RPMI7951 (cell line): ENCODE data around the gene RBP4. TPM values are rescaled to one million over a fixed set of nuclear protein-coding genes. Genes with fewer than 3 reads are reported as not detected.

Experiments used
- DNase-seq: peaks from one replicate; pipeline ENCODE4 v3.0.0-alpha.2; 2012; ENCODE audit warnings: low read depth
- total RNA-seq: library from RNA; depleted of rRNA; stranded (reverse); fragments of >200 nt; shearing (Covaris generic); gene quantifications from 2 replicates; pipeline ENCODE4 v1.2.3, GENCODE V29; 2014; rRNA removed

RBP4 gene
- not detected in 2 replicates for total RNA-seq

DNA sequence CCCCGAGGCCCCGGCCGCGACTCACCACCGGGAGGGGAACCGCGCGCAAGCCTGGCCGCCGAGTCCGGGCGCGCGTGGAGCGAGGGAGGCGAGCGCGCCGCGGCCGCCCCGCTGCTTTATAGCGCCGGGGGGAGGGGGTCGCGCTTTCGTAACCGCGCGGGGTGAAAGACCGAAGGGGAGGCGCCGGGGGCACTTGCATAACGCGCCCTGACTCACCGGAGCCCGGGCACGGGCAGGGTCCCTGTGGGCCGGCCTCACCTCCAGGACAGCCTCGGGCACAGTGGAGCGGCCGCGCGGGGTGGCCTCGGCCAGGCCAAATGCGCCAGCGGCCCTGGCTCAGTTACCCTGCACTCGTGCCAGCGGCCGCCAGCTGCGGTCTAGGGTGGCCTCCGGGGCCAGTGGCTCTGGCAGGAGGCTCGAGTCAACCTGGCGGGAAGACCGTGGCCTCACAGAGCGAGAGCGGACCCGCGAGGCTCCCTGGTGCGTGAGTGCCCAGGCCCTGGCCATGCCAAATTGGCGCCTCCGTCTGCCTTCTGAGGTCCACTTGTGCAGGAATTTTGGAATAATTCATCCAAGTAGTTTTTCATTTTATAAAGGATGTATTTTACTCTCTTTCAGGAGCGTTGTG is at the start of gene RBP4:
Gene RBP4, minus strand, starts transcription at position 90 of the 628 bp plus-strand sequence. CDS start 207 bp downstream, outside the sequence.
- peak; percentile 11 for DNase-seq

DNA sequence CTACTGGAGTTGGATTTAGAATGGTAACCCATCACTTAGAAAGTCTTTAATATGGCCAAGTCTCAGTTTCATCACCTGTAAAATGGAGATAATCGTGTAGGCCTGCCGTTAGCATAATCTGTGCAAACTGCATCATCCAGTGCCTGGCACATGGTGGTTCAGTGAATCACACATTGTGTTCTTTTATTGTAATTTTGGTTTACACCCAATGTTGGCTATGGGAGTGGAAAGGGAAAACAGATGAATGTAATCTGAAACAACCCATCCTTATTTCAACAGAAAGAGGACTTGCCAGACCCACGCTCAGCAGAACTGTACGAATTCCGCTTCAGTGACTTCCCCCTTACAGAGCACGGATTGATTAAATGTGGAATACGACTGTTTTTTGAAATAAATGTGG is 38.8 kb upstream of the RBP4 start:
- no peak for DNase-seq

DNA sequence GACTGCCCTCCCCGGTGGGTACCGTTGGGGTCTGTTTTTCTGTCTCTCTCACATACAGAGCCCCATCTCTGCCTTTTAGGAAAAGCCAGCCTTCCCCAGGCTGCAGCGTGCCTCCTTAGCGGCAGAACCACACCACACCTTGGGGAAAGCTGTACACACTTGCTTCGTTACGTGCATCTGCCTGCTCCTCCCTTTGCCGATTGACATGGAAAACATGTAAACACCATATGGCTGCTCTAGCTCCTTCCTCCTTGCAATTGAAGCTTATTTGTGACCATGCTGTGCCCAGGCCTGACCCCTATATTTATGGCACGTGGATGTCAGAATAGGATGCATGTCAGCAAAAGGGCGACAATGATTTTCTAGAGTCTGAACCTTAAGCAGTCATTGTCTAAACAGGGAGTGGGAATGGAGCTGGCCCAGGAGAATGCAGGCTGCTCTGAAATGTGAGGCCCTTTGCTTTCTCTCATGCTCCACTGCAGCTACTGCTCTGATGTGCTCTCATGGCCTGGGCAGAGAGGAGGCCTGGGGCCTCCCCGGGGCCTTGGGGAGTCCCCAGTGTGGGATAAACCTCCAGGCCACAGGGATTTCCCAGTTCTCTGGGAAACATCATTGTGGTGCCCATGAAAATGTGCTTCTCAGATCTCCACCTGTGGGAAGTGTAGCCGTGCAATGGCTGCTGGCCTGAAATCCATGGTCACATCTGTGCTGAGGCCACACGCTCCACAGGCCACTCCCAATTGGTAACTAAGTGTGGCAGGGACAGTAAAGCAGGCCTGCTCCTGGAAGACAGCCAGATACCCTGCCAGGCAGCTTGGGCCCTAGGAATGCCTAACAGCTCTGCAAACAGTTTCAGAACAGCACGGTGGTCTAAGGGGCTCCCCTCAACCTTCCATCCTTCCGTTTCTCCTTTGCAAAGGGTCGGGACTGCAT is 29.9 kb upstream of the RBP4 start:
- DNase-seq: no peak

DNA sequence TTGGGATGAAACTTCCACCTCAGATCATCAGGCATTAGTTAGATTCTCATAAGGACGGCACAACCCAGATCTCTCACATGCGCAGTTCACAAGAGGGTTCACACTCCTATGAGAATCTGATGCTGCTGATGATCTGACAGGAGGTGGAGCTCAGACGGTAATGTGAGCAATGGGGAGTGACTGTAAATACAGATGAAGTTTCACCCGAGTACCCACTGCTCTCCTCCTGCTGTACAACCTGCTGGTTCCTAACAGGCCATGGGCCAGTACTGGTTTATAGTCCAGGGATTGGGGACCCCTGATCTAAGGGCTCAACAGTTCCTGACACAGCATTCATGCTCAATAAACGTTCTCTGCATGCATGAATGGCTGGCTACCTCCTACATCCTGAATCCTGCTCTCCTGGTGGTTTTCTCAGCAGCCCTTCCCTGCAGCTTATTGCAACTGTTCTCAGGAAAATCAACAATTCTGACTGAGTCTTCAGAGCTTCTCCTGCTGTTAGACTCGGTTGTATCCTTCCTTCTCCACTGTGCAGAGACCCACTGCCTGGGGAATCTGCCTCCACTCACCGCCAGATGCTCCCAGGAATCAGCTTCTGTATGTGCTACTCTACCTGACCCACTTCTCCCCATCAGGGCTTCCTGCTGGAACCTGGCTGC is 28.7 kb upstream of the RBP4 start:
- no peak for DNase-seq

DNA sequence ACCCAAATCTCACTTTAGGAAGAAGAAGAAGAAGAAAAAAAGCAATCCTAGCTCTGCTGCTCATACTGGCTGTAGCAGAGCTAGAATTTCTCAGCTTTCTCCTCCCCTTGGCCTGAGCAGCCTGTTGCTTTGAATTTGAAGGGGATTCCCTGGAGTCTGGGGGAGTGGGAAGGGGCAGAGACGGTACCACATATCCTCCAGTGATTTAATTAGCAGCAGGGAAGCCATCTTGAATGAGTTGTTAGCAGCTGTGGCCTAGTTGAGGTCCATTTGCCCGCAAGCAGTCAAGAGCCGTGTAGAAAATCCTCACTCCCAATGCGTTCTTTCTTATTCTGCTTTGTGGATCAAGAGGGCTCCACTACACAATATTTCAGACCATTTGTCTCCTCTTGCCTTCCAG is 27.8 kb upstream of the RBP4 start:
- DNase-seq: no peak

DNA sequence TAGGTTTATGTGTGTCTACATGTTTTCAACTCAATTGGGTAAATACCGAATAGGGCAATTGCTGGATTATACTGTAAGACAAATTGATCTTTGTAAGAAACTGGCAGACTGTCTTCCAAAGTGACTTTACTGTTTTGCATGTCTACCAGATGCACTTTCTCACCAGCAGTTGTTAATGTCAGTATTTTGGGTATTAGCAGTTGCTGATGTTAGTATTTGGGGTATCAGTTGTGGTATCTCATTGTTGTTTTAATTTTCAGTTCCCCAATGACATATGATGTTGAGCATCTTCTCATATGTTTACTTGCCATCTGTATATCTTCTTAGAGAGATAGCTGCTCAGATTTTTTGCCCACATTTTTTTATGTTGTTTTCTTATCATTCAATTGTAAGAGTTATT is 21.9 kb upstream of the RBP4 start:
- no peak for DNase-seq

DNA sequence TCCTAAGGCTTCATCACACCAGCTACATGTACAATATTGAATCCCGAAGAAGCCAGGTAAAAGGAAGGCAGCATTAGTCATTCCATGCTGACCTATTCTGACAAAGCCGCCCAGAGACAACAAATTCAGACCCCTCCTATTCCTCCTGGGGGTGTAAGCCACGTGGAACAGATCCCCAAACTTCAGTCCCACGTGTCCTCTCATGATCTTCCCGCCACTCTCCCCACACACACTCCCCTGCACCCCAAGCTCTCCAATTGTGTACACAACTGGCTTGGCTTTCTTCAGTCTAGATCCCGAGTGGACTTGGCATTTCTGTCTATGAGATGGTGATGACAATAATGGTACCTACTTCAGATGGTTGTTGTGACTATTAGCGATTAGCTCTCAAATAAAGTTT is 19.9 kb upstream of the RBP4 start:
- no peak for DNase-seq

DNA sequence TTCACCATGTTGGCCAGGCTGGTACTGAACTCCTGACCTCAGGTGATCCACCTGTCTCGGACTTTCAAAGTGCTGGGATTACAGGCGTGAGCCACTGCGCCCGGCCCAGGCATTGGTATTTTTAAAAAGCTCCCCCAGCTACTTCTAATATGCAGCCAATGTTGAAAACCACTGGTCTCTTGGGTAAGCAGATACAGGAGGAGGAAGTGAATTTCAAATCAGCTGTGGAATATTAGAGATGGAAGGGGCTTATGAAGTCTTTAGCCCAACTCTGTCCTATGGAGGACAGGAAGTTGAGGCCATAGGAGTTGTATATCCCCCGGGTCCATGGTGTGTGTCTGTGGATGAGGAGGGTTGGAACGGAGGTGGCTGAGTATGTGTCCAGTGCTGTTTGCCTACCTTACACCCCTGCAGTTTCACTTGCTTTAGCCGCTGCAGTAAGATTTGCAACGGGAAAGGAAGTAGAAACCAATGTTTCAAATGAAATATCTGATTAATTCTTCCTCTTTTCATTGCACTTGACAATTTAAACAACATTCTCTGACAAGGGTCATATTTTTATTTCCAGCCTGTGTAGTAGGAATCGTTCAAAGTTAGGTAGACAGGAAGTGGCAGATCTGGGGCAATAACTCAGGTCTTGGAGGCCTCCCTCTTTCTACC is 14.7 kb upstream of the RBP4 start:
- no peak for DNase-seq

DNA sequence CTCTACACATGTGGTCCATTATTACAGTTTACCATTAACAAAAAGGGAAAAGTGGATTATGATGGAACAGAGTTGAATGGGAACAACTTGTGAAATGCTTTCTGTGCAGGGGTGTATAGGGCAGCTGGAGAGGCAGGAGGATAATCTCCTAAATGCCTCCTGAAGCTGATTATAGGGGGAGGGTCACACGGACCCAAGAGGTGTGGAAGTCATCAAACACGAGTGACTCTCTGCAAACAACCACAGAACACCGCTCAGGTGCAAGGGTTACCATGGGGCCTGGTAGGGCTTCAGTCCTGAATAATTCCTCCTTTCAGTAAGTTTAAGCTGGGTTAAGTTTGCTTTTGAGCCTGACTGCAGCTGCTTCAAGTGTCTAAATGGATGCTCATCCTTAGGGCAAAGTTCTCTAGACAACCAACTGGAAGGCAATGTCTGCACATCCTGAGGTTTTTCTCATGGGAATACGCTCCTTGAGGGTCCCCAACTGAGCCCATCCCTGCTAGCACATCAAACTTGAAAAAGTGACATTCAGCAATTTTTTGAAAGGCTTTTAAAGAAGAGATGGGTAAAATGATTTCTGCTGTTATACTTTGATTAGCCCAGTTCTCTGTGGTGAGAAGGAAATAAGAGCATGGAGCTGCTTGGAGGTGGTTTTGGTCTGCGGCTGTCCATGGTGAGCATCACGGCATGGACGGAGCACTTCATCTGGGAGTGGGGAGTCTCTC is 13.2 kb upstream of the RBP4 start:
- DNase-seq: no peak

DNA sequence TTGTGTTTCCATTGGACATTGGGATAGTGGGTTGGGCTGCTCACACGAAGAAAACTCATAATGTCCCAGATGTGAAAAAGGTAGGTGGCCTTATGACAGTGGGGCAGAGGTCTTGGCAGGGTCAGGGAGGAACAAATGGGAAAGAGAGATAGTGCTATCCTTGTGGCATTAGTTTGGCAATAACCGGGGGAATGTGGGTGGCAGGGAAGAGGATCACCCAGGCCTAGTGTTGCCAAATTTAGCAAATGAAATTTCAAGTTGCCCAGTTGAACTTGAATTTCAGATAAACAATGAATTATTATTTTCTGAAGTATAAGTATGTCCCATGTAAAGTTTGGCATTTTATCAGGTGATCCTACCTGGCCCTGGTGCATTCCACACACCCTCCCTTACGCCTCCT is 12.1 kb upstream of the RBP4 start:
- no peak for DNase-seq

DNA sequence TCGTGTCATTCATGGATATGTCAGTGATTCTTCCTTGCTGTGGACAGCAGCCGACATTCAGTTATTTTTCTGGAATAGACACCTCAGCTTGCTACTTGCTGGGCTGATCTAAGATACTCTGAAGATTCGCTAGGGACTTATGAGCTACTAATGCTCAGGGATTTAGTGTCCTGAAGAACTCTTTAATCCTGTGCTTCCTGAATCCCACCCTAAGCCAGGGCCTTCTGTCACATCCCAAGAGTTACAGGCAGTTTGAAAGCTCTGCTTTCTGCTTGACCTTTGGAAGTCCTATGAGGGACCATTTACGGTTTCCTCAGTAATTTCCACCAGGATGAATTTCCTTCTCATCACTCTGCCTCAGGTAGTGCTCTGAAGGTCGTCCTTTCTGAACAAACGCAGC is 11.3 kb upstream of the RBP4 start, which contains the start of gene PDE6C:
Gene PDE6C, plus strand, starts transcription at position 227 of the 400 bp plus-strand sequence. CDS start 189 bp downstream, outside the sequence.
- no peak for DNase-seq

DNA sequence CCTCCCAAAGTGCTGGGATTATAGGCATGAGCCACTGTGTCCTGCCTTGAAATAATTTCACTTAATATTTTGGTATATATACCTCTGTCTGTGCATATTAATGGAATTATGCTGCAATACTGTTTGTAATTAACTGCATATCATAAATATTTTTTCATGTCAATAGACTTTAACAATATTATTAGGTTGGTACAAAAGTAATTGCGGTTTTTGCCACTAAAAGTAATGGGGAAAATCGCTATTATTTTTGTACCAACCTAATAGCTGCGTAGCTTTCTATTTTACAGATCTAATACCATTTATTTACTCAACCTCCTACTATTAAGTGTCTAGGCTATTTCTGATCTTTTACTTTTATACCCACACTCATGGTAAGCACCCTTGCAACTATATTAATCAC is 7.4 kb upstream of the RBP4 start:
- DNase-seq: no peak

DNA sequence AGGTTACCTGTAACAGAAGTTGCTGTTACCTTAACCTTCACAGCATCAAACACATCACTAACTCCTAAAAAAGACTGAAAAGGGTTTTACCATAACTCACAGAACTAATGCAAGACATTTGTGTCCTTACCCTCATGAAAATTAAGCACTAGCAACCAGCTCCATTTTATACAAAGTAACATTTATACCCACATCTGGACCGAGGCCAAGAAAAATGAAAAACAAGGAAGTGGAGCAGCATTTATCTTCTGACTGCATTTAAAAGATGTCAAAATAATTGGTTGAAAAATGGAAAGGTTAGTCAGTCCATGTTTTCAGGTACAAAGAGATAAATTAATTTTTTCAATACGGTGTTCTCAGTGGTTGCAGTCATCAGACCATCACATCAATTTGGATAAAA is 3.1 kb upstream of the RBP4 start:
- DNase-seq: no peak

DNA sequence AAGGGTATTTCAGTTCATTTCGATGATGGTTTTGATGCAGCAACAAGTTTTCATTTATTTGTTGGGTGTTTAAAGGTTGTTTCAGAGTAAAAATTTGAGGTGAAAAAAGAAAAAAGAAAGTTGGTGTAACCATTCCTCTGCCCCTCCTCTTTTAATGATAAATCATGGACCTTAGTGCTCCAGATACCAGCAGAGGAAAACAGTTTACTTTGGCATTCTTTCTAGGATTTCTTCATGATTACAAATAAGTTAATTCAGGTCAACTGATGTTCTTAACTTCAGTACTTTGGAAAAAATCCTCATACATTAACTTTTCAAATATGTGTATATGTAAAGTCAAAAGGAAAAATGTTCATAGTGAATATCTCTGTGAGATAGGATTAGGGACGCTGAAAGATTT is 2.0 kb upstream of the RBP4 start:
- DNase-seq: no peak

DNA sequence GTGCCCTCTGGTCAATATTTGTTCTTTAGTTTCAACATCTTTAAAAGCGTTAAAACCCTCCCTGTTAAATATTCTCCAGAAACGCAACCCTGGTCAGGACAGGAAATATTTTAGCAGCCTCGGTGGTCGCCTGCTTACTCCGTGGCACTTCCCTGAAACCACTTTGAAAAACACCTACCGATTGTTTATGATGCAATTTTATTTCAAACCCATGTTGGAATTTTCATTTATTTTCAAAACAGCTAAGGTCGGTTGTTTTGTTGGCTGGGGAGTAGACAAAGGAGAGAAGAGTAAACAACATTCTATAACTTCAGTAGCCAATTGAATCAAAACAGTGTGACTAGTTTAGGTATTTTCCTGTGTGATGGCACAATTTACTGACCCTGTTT is 733 bp upstream of the RBP4 start:
- DNase-seq: no peak

DNA sequence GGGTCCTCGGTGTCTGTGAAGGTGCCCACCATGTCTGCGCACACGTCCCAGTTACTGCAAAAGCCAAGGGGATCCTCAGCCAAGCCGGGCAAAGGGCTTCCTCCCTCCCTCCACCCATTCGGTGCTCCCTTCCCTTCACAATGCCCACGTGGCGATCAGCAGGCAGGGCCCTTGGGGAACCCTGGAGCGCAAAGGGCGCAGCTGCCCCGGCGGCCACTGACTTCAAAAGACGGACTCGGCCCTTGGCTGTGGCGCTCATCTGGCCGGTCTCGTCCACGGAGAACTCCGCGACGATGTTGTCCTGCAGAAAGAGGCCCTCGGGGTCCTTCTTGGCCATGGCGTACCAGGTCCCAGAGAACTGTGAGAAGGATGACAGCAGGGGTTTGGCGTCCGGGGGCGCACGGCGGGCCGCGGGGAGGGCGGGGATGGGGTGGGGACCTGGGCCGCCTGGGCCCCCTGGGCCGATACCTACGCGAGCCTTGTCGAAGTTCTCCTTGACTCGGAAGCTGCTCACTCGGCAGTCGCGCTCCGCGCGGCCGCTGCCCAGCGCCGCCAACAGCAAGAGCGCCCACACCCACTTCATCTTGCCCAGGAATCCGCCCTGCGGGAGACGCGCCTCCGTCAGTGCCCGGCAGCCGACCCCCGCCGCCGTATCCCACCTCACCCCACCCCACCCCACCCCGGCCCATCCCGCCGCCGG is 439 bp downstream of the RBP4 start:
- DNase-seq: peak; percentile 4

DNA sequence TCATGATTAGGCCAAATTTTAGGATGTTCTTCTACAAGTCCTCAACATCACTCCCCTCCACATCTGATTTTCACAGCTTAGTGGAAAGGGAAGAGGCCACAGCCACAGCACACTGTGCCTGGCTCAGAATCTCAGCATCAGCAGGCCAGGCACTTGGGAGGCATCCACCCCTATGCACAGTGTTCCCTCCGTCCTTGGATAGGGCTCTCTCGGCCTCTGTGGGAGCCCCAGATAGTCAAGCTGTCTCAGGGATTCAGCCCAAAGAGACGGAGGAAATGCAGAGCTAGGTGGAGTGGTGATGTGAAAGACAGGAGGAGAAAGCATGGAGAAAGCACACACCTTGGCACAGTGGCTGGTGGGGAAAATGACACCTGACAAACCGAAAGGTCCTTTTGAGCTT is 1.3 kb downstream of the RBP4 start:
- DNase-seq: no peak

DNA sequence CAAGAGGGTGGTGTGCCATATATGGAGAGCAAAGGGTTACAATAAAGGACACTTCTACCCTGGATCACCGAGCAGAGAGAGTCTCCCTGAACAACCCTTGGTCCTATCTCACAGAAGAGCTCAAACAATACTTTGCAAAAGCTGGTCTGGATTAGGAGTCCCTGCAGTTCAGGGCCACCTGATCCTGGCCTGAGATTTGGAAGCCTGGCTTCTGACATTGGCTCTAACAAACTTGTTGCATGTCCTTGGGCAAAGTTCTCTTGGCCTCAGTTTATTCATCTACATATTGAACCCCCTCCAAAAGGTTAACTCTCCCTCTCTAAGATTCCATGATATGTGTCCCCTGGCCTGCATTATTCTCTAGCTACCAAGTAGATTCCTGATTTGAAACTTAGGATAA is 1.7 kb downstream of the RBP4 start:
- DNase-seq: no peak

DNA sequence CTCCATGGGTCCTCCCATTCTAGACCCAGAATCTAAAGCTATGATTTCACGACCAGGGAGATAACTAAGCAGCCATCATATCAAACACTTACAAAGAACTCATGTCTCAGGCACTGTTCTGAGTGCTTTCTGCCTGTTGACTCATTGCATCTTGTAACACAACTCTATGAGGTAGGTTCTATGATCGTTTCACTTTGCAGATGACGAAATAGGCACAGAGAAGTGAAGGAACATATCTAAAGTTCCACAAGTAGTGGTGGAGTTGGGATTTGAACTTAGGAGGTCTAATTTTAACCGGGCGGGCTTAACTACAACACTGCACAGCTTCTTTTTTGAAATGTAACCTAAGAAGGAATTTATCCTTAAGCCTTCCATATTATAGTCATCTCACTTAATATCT is 2.9 kb downstream of the RBP4 start:
- no peak for DNase-seq

DNA sequence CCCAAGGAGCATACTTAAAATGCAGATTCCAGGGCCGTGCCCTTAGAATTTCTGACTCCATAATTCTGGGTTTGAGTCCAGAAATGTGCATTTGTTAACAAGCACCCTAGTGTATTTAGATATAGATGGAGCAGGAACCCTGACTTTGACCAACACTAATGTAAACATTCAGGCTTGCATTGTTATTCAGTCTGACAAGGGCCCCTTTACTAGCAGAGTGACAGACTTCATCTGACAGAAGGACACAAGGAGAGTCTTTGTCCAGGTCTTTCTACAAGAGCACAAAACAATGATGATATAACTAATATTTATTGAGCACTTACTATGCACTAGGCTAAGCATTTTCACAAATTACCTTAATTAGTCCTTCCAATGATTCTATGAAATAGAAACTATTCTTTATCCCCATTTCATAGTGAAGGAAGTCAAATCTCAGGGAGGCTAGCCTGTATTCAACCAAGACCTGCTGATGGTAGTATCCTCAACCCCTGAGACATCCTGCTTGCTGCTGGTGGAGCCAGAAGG is 3.9 kb downstream of the RBP4 start:
- DNase-seq: no peak

DNA sequence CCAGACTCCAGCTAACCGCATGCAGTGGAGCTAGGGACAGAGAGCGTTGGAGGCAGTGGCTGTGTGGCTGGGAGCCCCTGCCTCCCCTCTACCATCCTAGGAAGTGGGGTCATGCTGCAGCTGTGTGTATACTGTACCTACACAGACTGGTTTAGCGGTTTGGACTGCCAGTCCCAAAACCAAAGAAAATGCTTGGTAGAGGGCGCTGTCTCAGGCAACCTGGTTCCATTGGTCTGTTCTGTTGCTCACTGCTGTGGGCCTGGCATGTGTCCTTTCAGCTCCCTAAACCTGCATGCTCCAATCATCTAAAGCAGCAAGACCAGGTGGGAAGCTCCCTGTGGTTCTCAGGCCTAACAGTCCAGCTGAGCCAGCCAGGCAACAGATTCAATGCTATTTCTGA is 4.5 kb downstream of the RBP4 start:
- DNase-seq: no peak
